Measurements from ENCODE around the gene GM2A. TPM values are rescaled to one million over a fixed set of nuclear protein-coding genes. Genes with fewer than 3 reads are reported as not detected.

The GM2A gene
- total RNA-seq, 4 donors from 2014 or later: 62.4 to 132 (median 89.7) TPM

GRCh38 chr5:151222790-151223446 lies 30.1 kb upstream of the GM2A start:
- Histone ChIP-seq H3K27ac (peak overlapping the region; percentile 83 to 97 (median 89)), H3K36me3 (no peaks in the 10 kb centered on the region), H3K27me3 (no peaks in the 10 kb centered on the region), H3K9me3 (no peaks in the 10 kb centered on the region), H3K4me1 (peaks cover 11 to 74% (median 39%) of the 10 kb centered on the region in 3 donors), H3K4me3 (peak overlapping the region; percentile 65 to 98 (median 77))
- TF ChIP-seq CTCF (IDR thresholded peaks at IDR 0.05): no peak
- peak in 1 of 4 donors; percentile 51 for TF ChIP-seq POLR2A (IDR thresholded peaks at IDR 0.05)
- DNase-seq: no peak
- WGBS, 2 donors: 0% methylated on average over 1 of the region's 4 CpGs; no CpG with 5 or more reads in 1 of the 2 donors
- intact Hi-C loops (cut with DNase I): no loop called here

DNA sequence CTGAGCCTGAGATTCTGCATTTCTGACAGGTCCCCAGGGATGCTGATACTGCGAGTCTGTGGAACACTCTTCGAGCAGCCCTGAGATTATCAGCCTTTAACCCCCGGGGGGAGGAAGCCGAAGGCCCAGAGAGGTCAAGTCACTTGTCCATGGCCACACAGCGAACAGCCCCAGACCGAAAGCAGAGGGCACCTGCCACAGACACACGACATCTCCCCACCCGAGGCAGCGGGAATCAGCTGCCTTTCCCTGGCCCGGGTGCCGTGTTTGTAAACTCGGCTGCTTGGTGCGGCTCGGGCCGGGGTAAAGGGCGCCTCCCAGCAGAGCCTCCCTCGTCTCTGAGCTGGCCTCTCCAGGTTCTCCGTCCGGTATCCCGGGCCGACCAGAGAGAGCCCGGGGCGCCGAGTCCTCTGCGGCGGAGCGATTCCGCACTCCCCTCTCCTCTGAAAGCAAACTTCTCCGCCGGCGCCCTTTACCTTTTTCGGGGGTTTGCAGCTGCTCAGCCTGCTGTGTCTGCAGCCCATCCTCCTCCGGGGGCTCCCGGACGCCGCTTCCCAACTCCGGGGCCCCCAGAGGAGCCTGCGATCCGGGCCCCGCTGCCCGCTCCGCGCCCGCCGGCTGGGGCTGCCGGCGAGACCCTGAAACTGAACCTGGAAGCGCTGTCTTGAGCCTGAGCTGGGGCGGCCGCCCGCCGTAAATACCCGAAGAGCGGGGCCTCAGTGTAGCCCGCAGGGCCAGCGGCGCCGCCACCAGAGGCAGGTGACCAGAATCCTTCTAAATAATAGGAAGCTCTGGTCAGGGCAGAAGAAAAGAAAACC lies 29.3 kb upstream of the GM2A start, which contains the start of gene CCDC69:
CCDC69 (minus strand) TSS at position 646 of the 818 bp plus-strand sequence; CDS start at position 524, 122 bp downstream.
- H3K4me1 ChIP-seq: peaks cover 11 to 67% (median 32%) of the 10 kb centered on the region in 3 donors
- H3K27ac ChIP-seq: peak within 1 kb of the TSS; percentile 83 to 97 (median 89)
- TF ChIP-seq CTCF (IDR thresholded peaks at IDR 0.05): peak in 5 of 6 experiments; percentile 9 to 26 (median 22)
- TF ChIP-seq POLR2A (IDR thresholded peaks at IDR 0.05): peak in 2 of 4 donors; percentile 89
- no peaks in the 10 kb centered on the region for H3K36me3 ChIP-seq
- intact Hi-C loops (cut with DNase I): no loop called here
- DNase-seq: no peak
- H3K27me3 ChIP-seq: no peaks in the 10 kb centered on the region
- 0 to 2% methylated on average over 6 to 12 of the region's 58 CpGs for WGBS, 2 donors
- peak within 1 kb of the TSS; percentile 65 to 98 (median 77) for H3K4me3 ChIP-seq
- no peaks in the 10 kb centered on the region for H3K9me3 ChIP-seq

- intact Hi-C loops (cut with DNase I): no loop called here
- 64 to 65% methylated on average over 6 of the region's 6 CpGs for WGBS, 2 donors
- peak overlapping the region; percentile 65 to 98 (median 77) for H3K4me3 ChIP-seq
- no peak for TF ChIP-seq POLR2A (IDR thresholded peaks at IDR 0.05)
- no peak for TF ChIP-seq CTCF (IDR thresholded peaks at IDR 0.05)
- peaks cover 11 to 59% (median 25%) of the 10 kb centered on the region in 3 donors for H3K4me1 ChIP-seq
- H3K9me3 ChIP-seq: no peaks in the 10 kb centered on the region
- H3K27me3 ChIP-seq: no peaks in the 10 kb centered on the region
- DNase-seq: no peak
- peak overlapping the region; percentile 83 to 97 (median 89) for H3K27ac ChIP-seq
- H3K36me3 ChIP-seq: no peaks in the 10 kb centered on the region
These were observed 28.6 kb upstream of the GM2A start for GRCh38 chr5:151224372-151224771.

- no peak for DNase-seq
- no peaks in the 10 kb centered on the region for H3K36me3 ChIP-seq
These were observed 27.9 kb upstream of the GM2A start for GRCh38 chr5:151225071-151225470.

More at GRCh38 chr5:151225071-151225470, 27.9 kb upstream of the GM2A start:
- no peak overlapping the region for H3K4me3 ChIP-seq
- H3K4me1 ChIP-seq: peaks cover 11 to 57% (median 30%) of the 10 kb centered on the region in 3 donors
- TF ChIP-seq POLR2A (IDR thresholded peaks at IDR 0.05): no peak
- no peak for TF ChIP-seq CTCF (IDR thresholded peaks at IDR 0.05)
- WGBS, 2 donors: 95 to 100% methylated on average over 4 of the region's 4 CpGs
- H3K27me3 ChIP-seq: no peaks in the 10 kb centered on the region
- peak overlapping the region in 1 of 4 donors; percentile 91 for H3K27ac ChIP-seq
- no peaks in the 10 kb centered on the region for H3K9me3 ChIP-seq
- intact Hi-C loops (cut with DNase I): no loop called here

Data from esophagus squamous epithelium (tissue), 5 donors.